K562 (cell line): ENCODE measurements around the gene NOCT. TPM values are rescaled to one million over a fixed set of nuclear protein-coding genes. Genes with fewer than 3 reads are reported as not detected.

Experiments
- ATAC-seq: fragments of 200-7000 bp; cut with Tn5 transposase; 3 replicates; pipeline ENCODE4 v1.9.1; 2020; ENCODE audit warnings: moderate library complexity
- BruUV-seq: library from RNA; stranded (reverse); fragments of 400-500 nt; replicated peaks from 2 replicates; lab custom pipeline; 2021; lab: Mats Ljungman, UMichigan
- CTCF ChIA-PET: fragments of 300-600 bp; formaldehyde crosslinking; extraction: SDS; loops from one replicate; lab custom pipeline; 2021; ENCODE audit warnings: low intra/inter-chr PET ratio; lab: Yijun Ruan, JAX
- POLR2A ChIA-PET: fragments of 300-600, 350-650 bp; sonication (Branson Sonifier 250); formaldehyde crosslinking; extraction: SDS; loops from one replicate; lab custom pipeline; 2021; ENCODE audit warnings: antibody characterized with exemption, inconsistent platforms; lab: Yijun Ruan, JAX
- DNase-seq, 4 experiments: peaks; one replicate each; pipeline versions ENCODE4 v3.0.0 to v3.0.0-alpha.2; 2011 to 2018; ENCODE audit warnings: low spot score in 3 of 4, mixed read lengths in 3 of 4; ENCODE audit errors: extremely low read depth in 1 of 4
- FAIRE-seq: peaks from 2 replicates; lab custom pipeline; 2011; peaks lifted over from hg19 to GRCh38; lab: Jason Lieb, UNC
- H2AFZ ChIP-seq: 2 replicates; pipeline ENCODE4 v1.6.0; 2011; ENCODE audit warnings: low read depth, low read length, control low read depth, inconsistent platforms
- H3K27ac ChIP-seq: fragments of 200-600 bp; 3 replicates; pipeline ENCODE4 v1.8.0; 2011; ENCODE audit warnings: low read depth, mild to moderate bottlenecking, control low read depth, inconsistent platforms, low read length, moderate library complexity, mixed read lengths; ENCODE audit errors: extremely low read depth
- H3K27me3 ChIP-seq, 2 experiments: fragments of 300-600 bp in 1 of 2; 2 replicates in 1 of 2; 3 replicates in 1 of 2; pipeline versions ENCODE4 v1.6.0 to v1.8.0; 2011; ENCODE audit warnings: inconsistent platforms in 2 of 2, low read length in 2 of 2, mild to moderate bottlenecking in 1 of 2, mixed read lengths in 1 of 2, moderate library complexity in 1 of 2; ENCODE audit not compliant: control insufficient read depth in 2 of 2, insufficient read depth in 2 of 2
- H3K36me3 ChIP-seq: fragments of 300-600 bp; 3 replicates; pipeline ENCODE4 v1.8.0; 2011; ENCODE audit warnings: mild to moderate bottlenecking, low read length, inconsistent platforms; ENCODE audit not compliant: control insufficient read depth, insufficient read depth
- H3K4me1 ChIP-seq, 2 experiments: fragments of 200-600 bp in 1 of 2; replicated peaks in 1 of 2; 2 replicates in 1 of 2; 3 replicates in 1 of 2; pipeline versions ENCODE4 v1.5.1 to v1.8.0; 2011; ENCODE audit warnings: inconsistent platforms in 2 of 2, low read length in 2 of 2, mild to moderate bottlenecking in 1 of 2, mixed read lengths in 1 of 2, moderate library complexity in 1 of 2; ENCODE audit not compliant: control insufficient read depth in 2 of 2, insufficient read depth in 2 of 2
- H3K4me2 ChIP-seq: 2 replicates; pipeline ENCODE4 v1.6.1; 2011; ENCODE audit warnings: low read length, control low read depth, inconsistent platforms, mixed read lengths; ENCODE audit not compliant: insufficient read depth
- H3K4me3 ChIP-seq: fragments of 200-600 bp; sonication (generic), shearing (Covaris generic); 2 replicates; pipeline ENCODE4 v1.5.1; 2016; ENCODE audit warnings: control low read depth, inconsistent platforms
- H3K79me2 ChIP-seq: fragments of 200-600 bp; 3 replicates; pipeline ENCODE4 v1.8.0; 2011; ENCODE audit warnings: low read length, inconsistent platforms; ENCODE audit not compliant: control insufficient read depth, insufficient read depth
- H3K9ac ChIP-seq, 2 experiments: 2 replicates each; pipeline versions ENCODE4 v1.6.0 to v1.6.1; 2011; ENCODE audit warnings: low read depth in 2 of 2, low read length in 2 of 2, control low read depth in 1 of 2, inconsistent platforms in 1 of 2, mild to moderate bottlenecking in 1 of 2, mixed read lengths in 1 of 2; ENCODE audit not compliant: insufficient read depth in 1 of 2
- H3K9me1 ChIP-seq: one replicate; pipeline ENCODE4 v1.6.0; 2011; ENCODE audit warnings: inconsistent platforms, mild to moderate bottlenecking, low read length, moderate library complexity; ENCODE audit not compliant: control insufficient read depth, insufficient read depth
- H3K9me3 ChIP-seq: replicated peaks from 2 replicates; pipeline ENCODE4 v1.5.1; 2011; ENCODE audit warnings: low read depth, low read length, inconsistent platforms; ENCODE audit not compliant: control insufficient read depth, insufficient read depth
- H4K20me1 ChIP-seq: replicated peaks from 2 replicates; pipeline ENCODE4 v1.6.1; 2011; ENCODE audit warnings: low read length, inconsistent platforms, mixed read lengths; ENCODE audit not compliant: control insufficient read depth, insufficient read depth
- ARID2 ChIP-seq: fragments of 450-650 bp; IDR thresholded peaks from 2 replicates; pipeline ENCODE4 v1.6.1; 2017; ENCODE audit warnings: antibody characterized with exemption, mild to moderate bottlenecking
- C11orf30 ChIP-seq: fragments of 450-650 bp; IDR thresholded peaks from 2 replicates; pipeline ENCODE4 v1.6.1; 2016; ENCODE audit warnings: low read depth, mild to moderate bottlenecking
- CTCF ChIP-seq, 3 experiments: IDR thresholded peaks in 2 of 3; conservative IDR thresholded peaks in 1 of 3; 2 replicates each; pipeline ENCODE4 v1.5.1; 2011 to 2012; ENCODE audit warnings: low read length in 3 of 3, mild to moderate bottlenecking in 3 of 3, control low read depth in 2 of 3, improper control_type of control experiment in 1 of 3, inconsistent platforms in 1 of 3, low read depth in 1 of 3, mixed read lengths in 1 of 3, moderate library complexity in 1 of 3; ENCODE audit not compliant: insufficient read depth in 2 of 3
- MAFF ChIP-seq: IDR thresholded peaks from 2 replicates; pipeline ENCODE4 v1.6.1; 2012; ENCODE audit warnings: low read length, improper control_type of control experiment
- MAFG ChIP-seq: fragments of 450-650 bp; conservative IDR thresholded peaks from 2 replicates; pipeline ENCODE4 v1.6.1; 2016; ENCODE audit warnings: missing genetic modification characterization, missing compliant biosample characterization
- MAFK ChIP-seq: IDR thresholded peaks from 2 replicates; pipeline ENCODE4 v1.6.1; 2011; ENCODE audit warnings: low read length, improper control_type of control experiment
- SMARCA4 ChIP-seq: fragments of 450-650 bp; IDR thresholded peaks from 2 replicates; pipeline ENCODE4 v1.6.1; 2016
- SMARCB1 ChIP-seq: IDR thresholded peaks from 2 replicates; pipeline ENCODE4 v1.6.1; 2011; ENCODE audit warnings: improper control_type of control experiment, low read depth; ENCODE audit not compliant: insufficient read length
- SMARCC2 ChIP-seq: fragments of 450-650 bp; IDR thresholded peaks from 2 replicates; pipeline ENCODE4 v1.6.1; 2017; ENCODE audit warnings: antibody characterized with exemption, moderate library complexity, mild to moderate bottlenecking, low read depth
- SMARCE1 ChIP-seq: fragments of 450-650 bp; IDR thresholded peaks from 2 replicates; pipeline ENCODE4 v1.7.1; 2016; ENCODE audit warnings: mild to moderate bottlenecking
- SNIP1 ChIP-seq: fragments of 450-650 bp; IDR thresholded peaks from 2 replicates; pipeline ENCODE4 v1.7.1; 2017; ENCODE audit warnings: low read depth, mild to moderate bottlenecking
- SREBF2 ChIP-seq: sonication (generic); formaldehyde crosslinking; IDR thresholded peaks from 2 replicates; pipeline ENCODE4 v1.4.0; 2020; ENCODE audit warnings: mild to moderate bottlenecking, missing genetic modification reagents
- SUPT5H ChIP-seq: fragments of 450-650 bp; IDR thresholded peaks from 2 replicates; pipeline ENCODE4 v1.6.1; 2016
- ZNF316 ChIP-seq: fragments of 450-650 bp; IDR thresholded peaks from 2 replicates; pipeline ENCODE4 v1.6.1; 2016
- ZNF41 ChIP-seq: fragments of 250-450 bp; sonication (Bioruptor Pico); conservative IDR thresholded peaks from 2 replicates; pipeline ENCODE4 v1.4.0; 2020; ENCODE audit warnings: mild to moderate bottlenecking
- WGBS: fragments of 100-300 bp; shearing (Covaris generic); methylation state at CpG from one replicate; pipeline ENCODE4 v1.1.6; 2016; ENCODE audit warnings: low coverage, mixed read lengths; ENCODE audit not compliant: insufficient coverage; ENCODE audit errors: missing lambda C conversion rate; 5-methylcytosine and 5-hydroxymethylcytosine counted together
- in situ Hi-C: fragments of 300-500 bp; cut with MboI; formaldehyde crosslinking; loops from 4 replicates; pipeline ENCODE4 v1.15.0; 2018; ENCODE audit warnings: inconsistent platforms, mixed read lengths
- intact Hi-C: fragments of 100-400 bp; cut with micrococcal nuclease; formaldehyde crosslinking; loops from 2 replicates; pipeline ENCODE4 v1.14.2; 2022
- polyA plus RNA-seq, 8 experiments: library from polyadenylated mRNA; depleted of rRNA in 4 of 8; stranded (reverse) in 5 of 8; unstranded in 3 of 8; fragments of >200 nt; fragmentation: Nextera tagmentation in 2 of 8; fragmentation: Illumina TruSeq in 1 of 8; extraction: Ambion mirVana in 2 of 8; extraction: Trizol in 1 of 8; gene quantifications; 2 replicates each; pipeline versions ENCODE4 v1.2.1 to v1.2.3, GENCODE V29; 2011 to 2014; ENCODE audit warnings: inconsistent platforms in 1 of 8, missing spikeins in 1 of 8
- total RNA-seq, 7 experiments: library from RNA; depleted of rRNA in 6 of 7; stranded (reverse); fragments of >200 nt in 6 of 7; fragmentation: Illumina TruSeq in 2 of 7; extraction: Trizol in 2 of 7; gene quantifications; 2 replicates each; pipeline versions ENCODE4 v1.2.1 to v1.2.3, GENCODE V29; 2011 to 2021; ENCODE audit warnings: low replicate concordance in 1 of 7
- TF ChIP-seq, protein P1 (sequence below): IDR thresholded peaks from 2 replicates; pipeline ENCODE4 v1.6.1; 2012; ENCODE audit warnings: low read depth, low read length, improper control_type of control experiment, borderline replicate concordance

The NOCT gene
- total and polyA plus RNA-seq, 9 of the 15 experiments (the other 6 are each of a cell fraction or from before 2014, with no cell fraction given), result 1.3 to 20.2 (median 11.1) TPM

DNA sequence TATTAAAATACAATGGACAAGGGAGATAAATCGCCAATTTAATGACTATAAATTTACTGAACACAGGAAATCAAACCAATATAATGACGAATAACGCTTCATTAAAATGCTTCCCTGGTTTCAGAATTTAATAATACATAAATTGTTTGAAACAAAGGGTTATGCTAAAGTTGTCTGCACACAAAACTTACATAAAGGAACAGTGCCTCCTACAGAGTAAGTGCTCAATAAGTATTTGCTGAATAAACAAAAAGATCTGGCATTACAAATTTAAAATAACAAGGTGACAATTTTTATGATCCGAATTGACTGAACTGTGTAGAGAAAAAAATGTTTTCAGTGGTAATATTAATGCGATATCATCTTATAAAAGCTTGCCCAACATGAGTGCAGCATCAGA, 69.6 kb downstream of the NOCT start:
- BruUV-seq, result no TSS peak
- H3K79me2 ChIP-seq, result peaks cover 63% of the 10 kb centered on the region
- FAIRE-seq (no peak), DNase-seq (peak in 1 of 4 experiments; percentile 16), ATAC-seq (no peak)
- peak overlapping the region; percentile 85 for H3K4me3 ChIP-seq
- peak overlapping the region; percentile 97 for H3K4me2 ChIP-seq
- H2AFZ ChIP-seq, result peak overlapping the region; percentile 25
- H3K4me1 ChIP-seq, result peaks cover 6 to 8% of the 10 kb centered on the region in 2 experiments; a peak in 4 of 5 replicates
- under 1% methylated on average over 5 of the region's 5 CpGs for WGBS
- peak overlapping the region in 1 of 2 experiments; percentile 97; a peak in 2 of 4 replicates for H3K9ac ChIP-seq
- H3K27me3 ChIP-seq, result no peaks in the 10 kb centered on the region
- H3K9me3 ChIP-seq, result no peaks in the 10 kb centered on the region
- ChIA-PET POLR2A (interaction anchor here (1.5 kb wide), 1 partner anchor 11 kb away, joined by 3 read pairs; no protein-coding TSS in a partner anchor), CTCF (interaction anchor here (0.6 kb wide), 1 partner anchor 994 kb away, joined by 3 read pairs; no protein-coding TSS in a partner anchor)
- intact Hi-C loops (loop anchor here (2.0 kb wide), 1 partner anchor 54 kb away; no protein-coding TSS in a partner anchor), in situ Hi-C loops (no loop called here)
- no peaks in the 10 kb centered on the region for H4K20me1 ChIP-seq
- H3K9me1 ChIP-seq, result no peaks in the 10 kb centered on the region
- TF ChIP-seq ARID2, result 0 out of 2 replicates have a peak, but pooled peaks have one; percentile 59
- TF ChIP-seq C11orf30, result peak; percentile 98
- TF ChIP-seq MAFK, result peak; percentile 93
- TF ChIP-seq ZNF316, result peak; percentile 99
- TF ChIP-seq SMARCE1, result peak; percentile 44; the same call in 1 of the 2 replicates
- TF ChIP-seq SMARCC2, result peak; percentile 81; the same call in 1 of the 2 replicates
- no peak for TF ChIP-seq SUPT5H
- peak in 2 of 3 experiments; percentile 22 to 49; a peak in 3 of 6 replicates for TF ChIP-seq CTCF (IDR thresholded peaks at IDR 0.05 in 2 of 3, conservative IDR thresholded peaks at IDR 0.05 in 1 of 3; ENCODE audit: insufficient read depth in 2 of 3, low read depth in 1 of 3, low read length in 3 of 3)
- TF ChIP-seq, protein P1, sequence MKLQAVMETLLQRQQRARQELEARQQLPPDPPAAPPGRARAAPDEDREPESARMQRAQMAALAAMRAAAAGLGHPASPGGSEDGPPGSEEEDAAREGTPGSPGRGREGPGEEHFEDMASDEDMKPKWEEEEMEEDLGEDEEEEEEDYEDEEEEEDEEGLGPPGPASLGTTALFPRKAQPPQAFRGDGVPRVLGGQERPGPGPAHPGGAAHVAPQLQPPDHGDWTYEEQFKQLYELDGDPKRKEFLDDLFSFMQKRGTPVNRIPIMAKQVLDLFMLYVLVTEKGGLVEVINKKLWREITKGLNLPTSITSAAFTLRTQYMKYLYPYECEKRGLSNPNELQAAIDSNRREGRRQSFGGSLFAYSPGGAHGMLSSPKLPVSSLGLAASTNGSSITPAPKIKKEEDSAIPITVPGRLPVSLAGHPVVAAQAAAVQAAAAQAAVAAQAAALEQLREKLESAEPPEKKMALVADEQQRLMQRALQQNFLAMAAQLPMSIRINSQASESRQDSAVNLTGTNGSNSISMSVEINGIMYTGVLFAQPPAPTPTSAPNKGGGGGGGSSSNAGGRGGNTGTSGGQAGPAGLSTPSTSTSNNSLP, result 0 out of 2 replicates have a peak, but pooled peaks have one; percentile 9
- TF ChIP-seq MAFF, result peak; percentile 95
- TF ChIP-seq ZNF41 (CRISPR knock-in tag), result no peak
- no peak for TF ChIP-seq SREBF2 (CRISPR knock-in tag)
- peak; percentile 61; the same call in 1 of the 2 replicates for TF ChIP-seq SMARCA4
- no peak for TF ChIP-seq SNIP1
- TF ChIP-seq MAFG (tag), result peak; percentile 97
- peak; percentile 77 for TF ChIP-seq SMARCB1
- H3K27ac ChIP-seq, result peak overlapping the region; percentile 98; the same call in 2 of the 3 replicates
- peaks cover 11% of the 10 kb centered on the region; the same call in 2 of the 3 replicates for H3K36me3 ChIP-seq
